IMR-90 (cell line): ENCODE data around the gene ALDH2. TPM values are rescaled to one million over a fixed set of nuclear protein-coding genes. Genes with fewer than 3 reads are reported as not detected.
"Not testable (repeated sequence)": the region's sequence is repeated elsewhere in the genome, so short reads cannot be mapped to it uniquely, and the experiment has no call there.

Experiments
- ATAC-seq: fragments of 200-7000 bp; cut with Tn5 transposase; 2 replicates; pipeline ENCODE4 v1.9.1; 2020; ENCODE audit warnings: low read depth, mild to moderate bottlenecking, moderate library complexity
- BruUV-seq: library from RNA; stranded (reverse); fragments of 400-500 nt; replicated peaks from 2 replicates; lab custom pipeline; 2021; lab: Mats Ljungman, UMichigan
- CTCF ChIA-PET: fragments of 300-600 bp; formaldehyde crosslinking; extraction: SDS; loops from one replicate; lab custom pipeline; 2021; ENCODE audit warnings: antibody characterized with exemption; lab: Yijun Ruan, JAX
- POLR2A ChIA-PET: fragments of 300-600 bp; sonication (Branson Sonifier 250); formaldehyde crosslinking; loops from one replicate; lab custom pipeline; 2022; ENCODE audit warnings: antibody characterized with exemption; ENCODE audit not compliant: unreplicated experiment; lab: Charles Lee
- DNase-seq: peaks from one replicate; pipeline ENCODE4 v3.0.0; 2013
- H2AFZ ChIP-seq: replicated peaks from 2 replicates; pipeline ENCODE3; 2013; ENCODE audit warnings: low read length, mild to moderate bottlenecking; ENCODE audit not compliant: poor library complexity
- H2AK5ac ChIP-seq: 2 replicates; pipeline ENCODE4 v1.6.1; 2013; ENCODE audit warnings: low read depth, low read length, inconsistent platforms
- H2AK9ac ChIP-seq: replicated peaks from 2 replicates; pipeline ENCODE3; 2013; ENCODE audit warnings: mild to moderate bottlenecking, low read depth, low read length, moderate library complexity; ENCODE audit not compliant: poor library complexity
- H2BK120ac ChIP-seq: 2 replicates; pipeline ENCODE4 v1.6.1; 2013; ENCODE audit warnings: low read depth, low read length, inconsistent platforms
- H2BK15ac ChIP-seq: 3 replicates; pipeline ENCODE4 v1.6.1; 2013; ENCODE audit warnings: low read depth, low read length, inconsistent platforms
- H2BK20ac ChIP-seq: 2 replicates; pipeline ENCODE4 v1.6.1; 2013; ENCODE audit warnings: low read depth, mild to moderate bottlenecking, inconsistent platforms, low read length, moderate library complexity
- H2BK5ac ChIP-seq: 2 replicates; pipeline ENCODE4 v1.6.1; 2013; ENCODE audit warnings: mild to moderate bottlenecking, low read depth, low read length, inconsistent platforms; ENCODE audit not compliant: poor library complexity, severe bottlenecking
- H3K14ac ChIP-seq: replicated peaks from 2 replicates; pipeline ENCODE4 v1.6.1; 2013; ENCODE audit warnings: low read depth, low read length, inconsistent platforms
- H3K18ac ChIP-seq: 2 replicates; pipeline ENCODE4 v1.6.1; 2013; ENCODE audit warnings: low read depth, low read length, control low read depth
- H3K23ac ChIP-seq: 2 replicates; pipeline ENCODE4 v1.6.1; 2013; ENCODE audit warnings: low read depth, low read length, inconsistent platforms
- H3K27ac ChIP-seq: 2 replicates; pipeline ENCODE4 v1.5.1; 2013; ENCODE audit warnings: mild to moderate bottlenecking, control low read depth, low read length; ENCODE audit not compliant: insufficient read depth
- H3K27me3 ChIP-seq: 2 replicates; pipeline ENCODE4 v1.6.1; 2013; ENCODE audit warnings: low read length; ENCODE audit not compliant: control insufficient read depth, insufficient read depth
- H3K36me3 ChIP-seq: 2 replicates; pipeline ENCODE4 v1.6.1; 2013; ENCODE audit warnings: low read length, mixed read lengths; ENCODE audit not compliant: control insufficient read depth, insufficient read depth
- H3K4ac ChIP-seq: 2 replicates; pipeline ENCODE4 v1.6.1; 2013; ENCODE audit warnings: low read depth, low read length, inconsistent platforms
- H3K4me1 ChIP-seq: 2 replicates; pipeline ENCODE4 v1.6.1; 2013; ENCODE audit warnings: low read length, mixed read lengths; ENCODE audit not compliant: control insufficient read depth, insufficient read depth
- H3K4me2 ChIP-seq: 2 replicates; pipeline ENCODE4 v1.6.1; 2013; ENCODE audit warnings: low read depth, mild to moderate bottlenecking, control low read depth, low read length, moderate library complexity
- H3K4me3 ChIP-seq: 2 replicates; pipeline ENCODE4 v1.5.1; 2013; ENCODE audit warnings: low read depth, mild to moderate bottlenecking, control low read depth, low read length, moderate library complexity; ENCODE audit not compliant: insufficient read depth
- H3K56ac ChIP-seq: 2 replicates; pipeline ENCODE4 v1.6.1; 2013; ENCODE audit warnings: low read length, inconsistent platforms; ENCODE audit not compliant: insufficient read depth; ENCODE audit errors: extremely low read depth
- H3K79me1 ChIP-seq, 2 experiments: 2 replicates each; pipeline ENCODE4 v1.6.1; 2013; ENCODE audit warnings: low read length in 2 of 2, inconsistent platforms in 1 of 2, low read depth in 1 of 2
- H3K9ac ChIP-seq: 2 replicates; pipeline ENCODE4 v1.6.1; 2013; ENCODE audit warnings: low read depth, low read length, control low read depth
- H3K9me1 ChIP-seq: 2 replicates; pipeline ENCODE4 v1.6.1; 2013; ENCODE audit warnings: low read length, inconsistent platforms; ENCODE audit not compliant: insufficient read depth
- H3K9me3 ChIP-seq: 2 replicates; pipeline ENCODE4 v1.6.1; 2013; ENCODE audit warnings: low read length; ENCODE audit not compliant: control insufficient read depth, insufficient read depth
- H4K20me1 ChIP-seq: 2 replicates; pipeline ENCODE4 v1.6.1; 2013; ENCODE audit warnings: low read length, inconsistent platforms; ENCODE audit not compliant: insufficient read depth
- H4K5ac ChIP-seq: 2 replicates; pipeline ENCODE4 v1.6.1; 2013; ENCODE audit warnings: mild to moderate bottlenecking, low read depth, low read length, control low read depth
- H4K8ac ChIP-seq, 2 experiments: 2 replicates each; pipeline ENCODE4 v1.6.1; 2013; ENCODE audit warnings: low read depth in 2 of 2, low read length in 2 of 2, control low read depth in 1 of 2, inconsistent platforms in 1 of 2
- H4K91ac ChIP-seq: 2 replicates; pipeline ENCODE4 v1.6.1; 2013; ENCODE audit warnings: low read depth, low read length, inconsistent platforms; ENCODE audit not compliant: insufficient read depth
- CEBPB ChIP-seq: IDR thresholded peaks from 2 replicates; pipeline ENCODE4 v1.6.1; 2012; ENCODE audit warnings: low read depth, low read length, improper control_type of control experiment
- WGBS, 2 experiments: methylation state at CpG; one replicate each; pipeline versions ENCODE4 v1.1.5 to v1.1.7; 2013; ENCODE audit warnings: missing lambda C conversion rate in 2 of 2; ENCODE audit not compliant: insufficient read length in 1 of 2; ENCODE audit errors: extremely low coverage in 2 of 2; 5-methylcytosine and 5-hydroxymethylcytosine counted together
- dilution Hi-C: fragments of 300-500 bp; cut with HindIII; formaldehyde crosslinking; loops from one replicate; pipeline ENCODE4 v1.14.3; 2018; ENCODE audit warnings: low sequenced_read_pairs; ENCODE audit not compliant: unreplicated experiment
- in situ Hi-C: fragments of 300-500 bp; cut with MboI; formaldehyde crosslinking; loops from 3 replicates; pipeline ENCODE4 v1.14.3; 2019; ENCODE audit warnings: low sequenced_read_pairs, inconsistent platforms, mixed read lengths
- intact Hi-C: fragments of 100-400 bp; cut with micrococcal nuclease; formaldehyde crosslinking; loops from 2 replicates; pipeline ENCODE4 v1.10.0; 2022
- polyA plus RNA-seq, 3 experiments: library from polyadenylated mRNA; depleted of rRNA; stranded (reverse); fragments of >200 nt; gene quantifications; 2 replicates each; pipeline ENCODE4 v1.2.3, GENCODE V29; 2012; ENCODE audit warnings: low replicate concordance in 1 of 3
- total RNA-seq: library from RNA; depleted of rRNA; stranded (reverse); fragments of >200 nt; gene quantifications from 2 replicates; pipeline ENCODE4 v1.2.3, GENCODE V29; 2012

Gene ALDH2
- total and polyA plus RNA-seq, 2 of the 4 experiments (the other 2 are of a cell fraction): 16.0 to 41.2 TPM

DNA sequence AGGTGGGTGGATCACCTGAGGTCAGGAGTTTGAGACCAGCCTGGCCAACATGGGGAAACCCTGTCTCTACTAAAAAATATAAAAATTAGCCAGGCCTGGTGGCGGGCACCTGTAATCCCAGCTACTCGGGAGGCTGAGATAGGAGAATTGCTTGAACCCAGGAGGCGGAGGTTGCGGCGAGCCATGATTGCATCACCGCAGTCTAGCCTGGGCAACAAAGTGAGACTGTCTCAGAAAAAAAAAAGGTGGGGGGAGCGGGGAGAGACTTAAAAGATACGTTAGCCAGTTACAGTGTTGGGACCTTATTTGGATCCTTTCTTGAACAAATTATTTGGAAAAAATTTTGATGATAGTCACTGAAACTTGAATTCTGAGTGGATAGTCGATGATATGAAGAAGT, 27.2 kb upstream of the ALDH2 start:
- H4K20me1 ChIP-seq, H2BK5ac ChIP-seq, H2BK15ac ChIP-seq, H2AK9ac ChIP-seq, DNase-seq, CTCF ChIA-PET, H2BK120ac ChIP-seq, H3K27ac ChIP-seq, H3K9me1 ChIP-seq, H3K79me1 ChIP-seq, H3K4me1 ChIP-seq, dilution Hi-C loops, H3K27me3 ChIP-seq, POLR2A ChIA-PET, ATAC-seq, H4K91ac ChIP-seq, H2BK20ac ChIP-seq, H3K14ac ChIP-seq, H4K8ac ChIP-seq, H3K9me3 ChIP-seq, H4K5ac ChIP-seq, H3K4me2 ChIP-seq, intact Hi-C loops, H3K4ac ChIP-seq, in situ Hi-C loops, H3K56ac ChIP-seq, H2AK5ac ChIP-seq, H3K9ac ChIP-seq, H2AFZ ChIP-seq, BruUV-seq, H3K18ac ChIP-seq, H3K23ac ChIP-seq, H3K4me3 ChIP-seq: not testable (repeated sequence)
- 0 out of 2 replicates have a peak, but pooled peaks have one; percentile 10 for TF ChIP-seq CEBPB
- 100% methylated on average over 1 to 5 of the region's 9 CpGs for WGBS, 2 experiments
- peaks cover 19% of the 10 kb centered on the region for H3K36me3 ChIP-seq
